AG09309 (cell line): ENCODE measurements around the gene ENTPD6.

Experiments
- DNase-seq: peaks from one replicate; pipeline ENCODE4 v3.0.0-alpha.2; 2010; ENCODE audit warnings: low read depth
- H3K4me3 ChIP-seq: 2 replicates; pipeline ENCODE4 v1.5.1; 2011; ENCODE audit warnings: mild to moderate bottlenecking, low read depth, low read length, moderate library complexity; ENCODE audit not compliant: control insufficient read depth
- TF ChIP-seq, protein P1 (sequence below): IDR thresholded peaks from 2 replicates; pipeline ENCODE4 v1.5.1; 2011; ENCODE audit warnings: mild to moderate bottlenecking, low read depth, low read length, inconsistent platforms; ENCODE audit not compliant: insufficient read depth, control insufficient read depth; ENCODE audit errors: missing control alignments

The ENTPD6 gene

DNA sequence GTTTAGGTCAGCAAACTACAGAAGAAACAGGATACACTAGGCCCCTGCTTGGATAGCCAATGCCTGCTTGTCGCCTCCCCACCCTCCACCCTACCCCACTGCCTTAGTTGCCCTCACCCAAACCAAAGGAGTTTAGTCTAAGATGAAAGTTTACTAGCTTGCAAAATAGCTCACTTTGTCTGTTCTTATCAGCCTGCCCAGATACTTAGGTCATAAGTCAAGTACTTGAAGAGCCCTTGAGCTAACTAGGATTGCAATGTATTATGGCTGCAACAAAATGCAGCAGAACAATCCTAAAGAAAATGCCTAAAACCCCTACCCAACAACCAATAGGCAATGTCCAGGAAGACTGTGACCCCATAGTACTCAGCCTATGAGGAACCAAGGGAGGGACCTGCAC lies 7.3 kb upstream of the ENTPD6 start:
- TF ChIP-seq, protein P1, sequence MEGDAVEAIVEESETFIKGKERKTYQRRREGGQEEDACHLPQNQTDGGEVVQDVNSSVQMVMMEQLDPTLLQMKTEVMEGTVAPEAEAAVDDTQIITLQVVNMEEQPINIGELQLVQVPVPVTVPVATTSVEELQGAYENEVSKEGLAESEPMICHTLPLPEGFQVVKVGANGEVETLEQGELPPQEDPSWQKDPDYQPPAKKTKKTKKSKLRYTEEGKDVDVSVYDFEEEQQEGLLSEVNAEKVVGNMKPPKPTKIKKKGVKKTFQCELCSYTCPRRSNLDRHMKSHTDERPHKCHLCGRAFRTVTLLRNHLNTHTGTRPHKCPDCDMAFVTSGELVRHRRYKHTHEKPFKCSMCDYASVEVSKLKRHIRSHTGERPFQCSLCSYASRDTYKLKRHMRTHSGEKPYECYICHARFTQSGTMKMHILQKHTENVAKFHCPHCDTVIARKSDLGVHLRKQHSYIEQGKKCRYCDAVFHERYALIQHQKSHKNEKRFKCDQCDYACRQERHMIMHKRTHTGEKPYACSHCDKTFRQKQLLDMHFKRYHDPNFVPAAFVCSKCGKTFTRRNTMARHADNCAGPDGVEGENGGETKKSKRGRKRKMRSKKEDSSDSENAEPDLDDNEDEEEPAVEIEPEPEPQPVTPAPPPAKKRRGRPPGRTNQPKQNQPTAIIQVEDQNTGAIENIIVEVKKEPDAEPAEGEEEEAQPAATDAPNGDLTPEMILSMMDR, result no peak
- H3K4me3 ChIP-seq, result no peak overlapping the region
- no peak for DNase-seq

DNA sequence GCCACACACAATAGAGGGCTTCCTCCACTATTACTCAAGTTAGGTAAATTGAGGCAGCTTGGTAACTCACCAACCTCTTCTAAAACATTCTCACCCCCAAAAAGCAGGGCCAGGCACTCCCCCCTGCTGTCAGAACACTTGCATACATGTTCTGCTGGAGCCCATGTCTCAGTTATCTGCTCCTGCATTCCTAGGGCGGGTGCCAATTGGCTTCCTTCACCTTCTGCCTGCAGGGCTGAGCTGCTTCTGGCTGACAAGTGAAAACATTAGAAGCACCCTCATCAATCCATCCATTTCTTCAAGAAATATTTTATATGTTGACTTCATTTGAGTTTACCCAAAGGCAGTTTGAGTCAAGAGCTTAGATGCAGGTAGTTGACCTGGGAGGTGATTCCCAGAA lies 4.5 kb upstream of the ENTPD6 start:
- TF ChIP-seq, protein P1, result no peak
- DNase-seq, result no peak
- H3K4me3 ChIP-seq, result no peak overlapping the region

DNA sequence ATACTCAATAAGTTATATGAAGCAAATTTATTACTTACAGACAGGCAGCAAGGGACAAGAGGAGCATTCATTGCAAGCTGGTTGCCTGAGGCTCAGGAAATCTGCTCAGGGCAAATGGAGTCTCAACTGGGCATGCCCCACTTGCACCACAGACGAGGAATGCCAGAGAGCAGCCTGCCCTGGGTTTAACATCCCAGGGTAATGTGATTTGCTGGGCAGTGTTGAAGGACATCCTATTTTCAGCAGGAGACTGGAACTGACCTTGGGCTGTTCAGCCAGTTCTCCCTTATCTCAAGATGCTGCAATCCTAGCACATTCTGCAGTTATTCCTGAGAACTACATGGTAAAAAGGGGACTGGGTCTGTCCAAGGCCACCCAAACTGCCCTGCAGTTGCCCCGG lies 3.8 kb upstream of the ENTPD6 start:
- no peak overlapping the region for H3K4me3 ChIP-seq
- no peak for DNase-seq
- TF ChIP-seq, protein P1, result no peak

DNA sequence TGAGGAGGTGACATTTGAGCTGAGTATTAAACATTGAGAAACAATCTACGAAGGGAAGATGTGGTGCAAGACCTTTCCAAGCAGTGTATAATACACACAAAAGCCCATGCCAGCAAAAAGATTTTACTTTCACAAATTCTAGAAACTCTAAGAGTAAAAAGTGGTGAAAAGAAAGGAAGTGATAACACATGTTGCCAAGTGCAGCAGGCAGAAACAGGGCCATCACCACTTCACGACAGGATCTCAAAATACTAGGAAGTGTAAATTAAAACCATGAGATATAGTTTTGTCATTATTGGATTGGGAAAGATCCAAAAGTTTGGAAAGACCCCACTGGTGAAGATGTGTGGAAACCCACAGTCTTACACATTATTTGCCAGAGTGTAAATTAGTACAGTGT lies 1.7 kb upstream of the ENTPD6 start:
- TF ChIP-seq, protein P1, result no peak
- H3K4me3 ChIP-seq, result no peak overlapping the region
- DNase-seq, result no peak

DNA sequence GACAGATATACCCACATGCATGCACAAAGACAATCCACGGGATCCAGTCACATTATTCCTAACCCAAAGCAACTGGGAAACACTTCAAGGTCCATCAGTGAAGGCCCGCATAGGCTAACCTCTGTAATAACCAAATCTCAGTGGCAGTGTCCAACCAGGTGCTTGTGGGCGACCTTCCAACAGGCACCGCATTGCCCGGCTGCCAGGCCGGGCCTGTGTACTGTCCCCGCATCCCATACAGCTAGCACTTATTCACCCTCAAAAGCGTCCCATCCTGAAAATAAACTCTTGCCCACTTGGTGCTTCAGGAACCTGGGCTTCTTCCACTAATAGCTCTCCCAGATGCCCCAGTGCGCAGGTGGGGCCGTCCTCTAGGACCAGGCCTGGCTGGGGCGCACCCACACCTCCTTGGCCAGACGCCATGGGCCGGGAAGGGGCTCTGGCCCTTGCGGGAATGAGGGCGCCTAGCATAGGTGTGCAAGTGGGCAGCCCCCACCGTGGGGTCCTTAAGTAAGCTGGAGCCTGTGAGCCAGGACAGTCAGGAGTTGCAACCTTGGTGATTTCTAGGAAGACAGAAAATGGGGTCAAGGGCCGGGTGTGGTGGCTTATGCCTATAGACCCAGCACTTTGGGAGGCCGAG lies 1.1 kb upstream of the ENTPD6 start:
- TF ChIP-seq, protein P1, result no peak
- DNase-seq, result no peak
- H3K4me3 ChIP-seq, result no peak overlapping the region

DNA sequence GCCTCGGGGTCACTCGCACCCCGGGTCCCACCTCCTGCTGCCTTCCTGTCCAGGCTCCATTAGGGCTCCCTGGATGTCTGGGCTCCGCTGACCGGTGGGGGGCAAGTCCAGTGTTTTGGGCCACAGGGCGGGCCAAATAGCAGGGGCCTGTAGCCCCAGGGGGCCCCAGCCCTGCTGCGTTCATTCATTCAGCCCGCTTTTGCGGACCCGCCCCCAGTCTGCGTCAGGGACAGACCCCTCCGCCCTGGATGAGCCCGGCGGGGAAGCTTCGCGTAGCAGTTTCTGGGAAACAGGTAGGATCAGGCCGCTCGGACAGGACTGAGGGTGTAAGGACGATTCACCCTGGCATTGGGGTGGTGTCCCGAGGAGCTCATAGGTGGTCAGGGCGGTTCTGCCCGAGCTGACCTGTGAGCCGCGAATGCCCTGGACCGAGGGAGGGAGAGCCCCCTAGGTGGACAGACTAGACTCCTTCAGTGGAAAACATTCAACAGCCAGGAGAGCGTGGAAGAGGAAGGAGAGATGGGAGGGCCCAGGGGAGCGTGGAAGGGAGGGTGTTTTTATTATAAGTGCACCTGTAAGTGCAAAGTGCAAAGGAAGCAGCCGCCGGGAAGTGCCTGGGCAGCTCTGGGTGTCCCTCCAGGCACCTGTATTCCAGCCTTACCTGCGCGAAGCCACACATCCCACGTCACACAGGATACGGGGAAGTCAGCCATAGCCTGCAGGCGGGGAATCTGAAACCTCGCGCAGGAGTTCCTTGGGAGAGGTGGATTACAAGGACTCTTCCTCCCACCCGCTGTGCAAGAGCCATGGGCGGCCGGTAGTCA lies 662 bp downstream of the ENTPD6 start:
- peak overlapping the region; percentile 97 for H3K4me3 ChIP-seq
- TF ChIP-seq, protein P1, result no peak
- no peak for DNase-seq
